Astrocyte of the cerebellum (primary cell): ENCODE results near the gene PHF20.
"Not testable (repeated sequence)": the region's sequence is repeated elsewhere in the genome, so short reads cannot be mapped to it uniquely, and the experiment has no call there.

Source experiments
- DNase-seq: peaks from one replicate; pipeline ENCODE4 v3.0.0-alpha.2; 2011; ENCODE audit warnings: low read depth
- H3K4me3 ChIP-seq: 2 replicates; pipeline ENCODE4 v1.5.1; 2011; ENCODE audit warnings: mild to moderate bottlenecking, low read depth, low read length, moderate library complexity
- CTCF ChIP-seq: IDR thresholded peaks from 2 replicates; pipeline ENCODE4 v1.5.1; 2012; ENCODE audit warnings: low read length, low read depth, moderate library complexity, mild to moderate bottlenecking; ENCODE audit errors: missing control alignments
- in situ Hi-C: cut with HindIII; loops from 2 replicates; pipeline ENCODE4 v1.10.0; 2017; ENCODE audit warnings: low sequenced_read_pairs

The PHF20 gene

DNA sequence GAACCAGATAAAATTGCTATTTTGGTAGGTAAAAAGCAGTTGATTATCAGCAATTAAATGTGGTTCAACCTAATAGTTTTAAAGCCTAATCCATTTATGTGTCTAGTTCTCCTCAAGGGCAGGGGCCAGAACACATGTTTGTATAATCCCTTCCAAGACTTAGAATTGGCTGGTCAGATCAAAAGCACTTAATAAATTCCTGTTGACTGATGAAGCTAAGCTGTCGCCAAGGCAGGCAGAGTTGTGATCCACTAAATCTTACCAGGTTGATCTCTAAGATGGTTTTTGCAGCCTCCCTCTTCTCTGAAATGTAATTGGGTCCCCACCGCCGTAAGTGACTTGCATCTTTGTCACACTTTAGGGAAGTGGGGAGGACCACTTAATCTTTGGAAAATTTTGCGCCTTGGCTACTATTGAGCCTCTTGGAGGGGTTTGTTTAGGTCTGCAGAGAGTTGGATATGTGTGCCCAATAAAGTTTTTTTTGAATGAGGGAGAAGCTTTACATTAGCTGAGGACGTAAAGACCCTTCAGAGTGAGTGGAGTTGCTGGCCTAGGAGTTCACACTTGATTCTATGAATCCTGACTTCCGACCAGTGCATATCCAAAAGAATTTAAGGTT is 65.9 kb downstream of the PHF20 start:
- in situ Hi-C loops = loop anchor here (10.0 kb wide), 1 partner anchor 63 kb away; the partner anchor contains the start of gene PHF20
- no peak for TF ChIP-seq CTCF
- no peak overlapping the region for H3K4me3 ChIP-seq
- DNase-seq = no peak

DNA sequence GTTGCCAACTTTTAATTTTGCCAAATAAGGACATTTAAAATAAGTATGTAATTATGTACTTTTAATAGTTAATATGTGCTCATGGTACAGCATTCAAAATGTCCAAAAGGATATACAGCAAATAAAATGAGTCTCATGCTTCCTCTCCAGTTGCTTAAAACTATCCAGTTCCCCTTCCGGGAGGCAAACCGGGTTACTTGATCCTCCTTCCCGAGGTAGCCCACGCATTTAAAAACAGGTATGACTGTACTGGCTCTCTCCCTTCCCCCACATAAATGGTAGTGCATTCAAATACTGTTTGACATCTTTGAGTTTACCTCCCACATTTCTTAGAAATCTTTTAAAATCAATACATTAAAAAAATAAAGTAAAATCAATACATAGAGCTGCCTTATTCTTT is 66.4 kb downstream of the PHF20 start:
- no peak overlapping the region for H3K4me3 ChIP-seq
- in situ Hi-C loops = loop anchor here (10.0 kb wide), 1 partner anchor 63 kb away; the partner anchor contains the start of gene PHF20
- no peak for TF ChIP-seq CTCF
- no peak for DNase-seq

DNA sequence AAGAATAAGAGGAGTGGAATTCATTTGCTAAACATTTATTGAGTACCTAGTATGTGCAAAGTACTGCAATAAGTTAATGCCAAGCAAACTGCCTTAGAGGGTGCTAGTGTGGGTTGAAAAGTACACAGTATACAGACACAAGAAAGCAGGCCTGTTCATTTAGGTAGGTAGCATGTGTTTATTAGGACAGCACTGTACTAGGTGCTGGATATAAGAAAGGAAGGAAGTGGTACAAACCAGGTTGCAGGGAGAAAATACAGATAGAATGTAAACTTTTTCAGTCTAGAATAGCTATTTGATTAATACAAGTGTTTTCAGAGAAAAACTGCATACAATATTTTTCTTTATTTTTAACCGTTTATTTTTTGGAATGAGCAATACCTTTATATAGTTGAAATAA is 68.1 kb downstream of the PHF20 start:
- in situ Hi-C loops = loop anchor here (10.0 kb wide), 1 partner anchor 65 kb away; the partner anchor contains the start of gene PHF20
- TF ChIP-seq CTCF = no peak
- no peak overlapping the region for H3K4me3 ChIP-seq
- DNase-seq = no peak

DNA sequence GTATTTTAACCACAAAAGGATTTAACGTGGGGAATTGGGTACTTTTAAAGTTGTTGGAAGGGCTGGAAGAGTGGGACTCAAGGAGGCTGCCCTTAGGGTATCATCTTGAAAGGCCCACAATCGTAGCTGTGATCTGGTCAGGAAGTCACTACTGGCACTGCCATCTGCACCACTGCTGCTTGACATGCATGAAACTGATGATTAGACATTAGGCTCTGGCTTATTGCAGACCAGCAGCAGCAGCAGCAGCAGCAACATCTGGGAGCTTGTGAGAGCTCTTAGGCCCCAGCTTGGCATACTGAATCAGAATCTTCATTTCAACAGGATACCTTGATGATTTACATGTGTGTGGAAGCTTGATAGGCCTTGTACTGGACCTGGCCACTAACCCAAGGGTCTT is 68.6 kb downstream of the PHF20 start:
- no peak for TF ChIP-seq CTCF
- in situ Hi-C loops = no loop called here

GRCh38 chr20:35842361-35842760 is 70.5 kb downstream of the PHF20 start:
- in situ Hi-C loops = no loop called here
- no peak for TF ChIP-seq CTCF
- DNase-seq = no peak
- no peak overlapping the region for H3K4me3 ChIP-seq

More for the DNA sequence above, 68.6 kb downstream of the PHF20 start:
- H3K4me3 ChIP-seq = no peak overlapping the region
- DNase-seq = no peak

DNA sequence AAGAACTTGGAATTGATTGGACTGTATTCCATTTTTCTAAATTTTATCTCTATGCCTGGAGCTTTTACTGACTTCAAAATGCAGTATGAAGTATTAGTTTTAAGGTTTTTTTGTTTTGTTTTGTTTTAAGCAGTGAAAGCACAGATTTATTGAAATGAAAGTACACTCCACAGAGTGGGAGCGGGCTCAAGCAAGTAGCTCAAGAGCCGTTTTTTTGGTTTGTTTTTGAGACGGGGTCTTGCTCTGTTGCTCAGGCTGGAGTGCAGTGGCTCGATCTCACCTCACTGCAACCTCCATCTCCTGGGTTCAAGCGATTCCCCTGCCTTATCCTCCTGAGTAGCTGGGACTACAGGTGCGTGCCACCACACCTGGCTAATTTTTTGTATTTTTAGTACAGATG is 72.1 kb downstream of the PHF20 start:
- DNase-seq, H3K4me3 ChIP-seq, in situ Hi-C loops: not testable (repeated sequence)

DNA sequence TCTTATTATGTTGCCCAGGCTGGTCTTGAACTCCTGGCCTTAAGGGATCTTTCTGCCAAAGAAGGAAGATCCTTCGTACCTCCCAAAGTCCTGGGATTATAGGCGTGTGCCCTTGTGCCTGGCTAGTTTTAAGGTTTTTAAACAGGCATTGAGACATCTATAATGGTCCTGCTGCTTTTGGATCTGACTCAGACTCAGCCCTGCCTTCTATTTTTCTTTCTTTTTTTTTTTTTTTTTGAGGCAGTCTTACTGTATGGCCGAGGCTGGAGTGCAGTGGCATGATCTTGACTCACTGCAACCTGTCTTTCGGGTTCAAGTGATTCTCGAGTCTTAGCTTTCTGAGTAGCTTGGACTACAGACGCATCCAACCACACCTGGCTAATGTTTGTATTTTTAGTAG is 73.7 kb downstream of the PHF20 start:
- DNase-seq = no peak
- no peak overlapping the region for H3K4me3 ChIP-seq
- no peak for TF ChIP-seq CTCF
- in situ Hi-C loops = no loop called here
